ENCODE data around the gene RELN.

The RELN gene

GRCh38 chr7:103687951-103688350 lies 301.5 kb downstream of the RELN start:
- no peak for DNase-seq (ENCODE audit: low spot score)

GRCh38 chr7:103687272-103687671 lies 302.2 kb downstream of the RELN start:
- FAIRE-seq = no peak
- DNase-seq (ENCODE audit: low spot score) = no peak

More at GRCh38 chr7:103687951-103688350, 301.5 kb downstream of the RELN start:
- no peak for FAIRE-seq

GRCh38 chr7:103686763-103687162 lies 302.7 kb downstream of the RELN start:
- FAIRE-seq = no peak
- DNase-seq (ENCODE audit: low spot score) = no peak

GRCh38 chr7:103686064-103686463 lies 303.4 kb downstream of the RELN start:
- FAIRE-seq (no peak), DNase-seq (ENCODE audit: low spot score) (no peak)

- DNase-seq (ENCODE audit: low spot score) (no peak), FAIRE-seq (no peak)
These were observed 303.8 kb downstream of the RELN start for GRCh38 chr7:103685646-103686045.

- DNase-seq (ENCODE audit: low spot score) (no peak), FAIRE-seq (no peak)
These were observed 306.1 kb downstream of the RELN start for GRCh38 chr7:103683348-103683747.

GRCh38 chr7:103680161-103681144 lies 309.0 kb downstream of the RELN start:
- no peak for FAIRE-seq
- DNase-seq (ENCODE audit: low spot score) = no peak

- DNase-seq (ENCODE audit: low spot score) (peak; percentile 28), FAIRE-seq (no peak)
These were observed 310.0 kb downstream of the RELN start for GRCh38 chr7:103679151-103680132.

- FAIRE-seq = no peak
These were observed 321.0 kb downstream of the RELN start for GRCh38 chr7:103668279-103668941.

GRCh38 chr7:103666326-103666725 lies 323.1 kb downstream of the RELN start:
- FAIRE-seq = peak; percentile 33
- DNase-seq (ENCODE audit: low spot score) = no peak

More at GRCh38 chr7:103668279-103668941, 321.0 kb downstream of the RELN start:
- DNase-seq (ENCODE audit: low spot score) = no peak

- FAIRE-seq (no peak), DNase-seq (ENCODE audit: low spot score) (no peak)
These were observed 324.9 kb downstream of the RELN start for GRCh38 chr7:103664577-103664976.

GRCh38 chr7:103660455-103661371 lies 328.7 kb downstream of the RELN start:
- peak; percentile 88 for DNase-seq (ENCODE audit: low spot score)
- FAIRE-seq = peak; percentile 97

- DNase-seq (ENCODE audit: low spot score) (peak; percentile 74), FAIRE-seq (peak; percentile 32)
These were observed 331.1 kb downstream of the RELN start for GRCh38 chr7:103658055-103659005.

GRCh38 chr7:103657474-103657894 lies 332.0 kb downstream of the RELN start:
- DNase-seq (ENCODE audit: low spot score) (no peak), FAIRE-seq (no peak)

GRCh38 chr7:103656221-103656620 lies 333.2 kb downstream of the RELN start:
- FAIRE-seq (no peak), DNase-seq (ENCODE audit: low spot score) (no peak)

- FAIRE-seq = no peak
- DNase-seq (ENCODE audit: low spot score) = no peak
These were observed 337.7 kb downstream of the RELN start for GRCh38 chr7:103651593-103652377.

- no peak for FAIRE-seq
- no peak for DNase-seq (ENCODE audit: low spot score)
These were observed 340.4 kb downstream of the RELN start for GRCh38 chr7:103649052-103649451.

- DNase-seq (ENCODE audit: low spot score) (no peak), FAIRE-seq (no peak)
These were observed 341.3 kb downstream of the RELN start for GRCh38 chr7:103648135-103648534.

Measured in RCC 7860 (cell line).